Measurements from ENCODE around the gene DSG3.

Gene DSG3

GRCh38 chr18:31438402-31438801 lies 9.1 kb upstream of the DSG3 start:
- Histone ChIP-seq H3K4me1 (ENCODE audit: control insufficient read depth, insufficient read depth, low read length) (no peaks in the 10 kb centered on the region), H3K36me3 (ENCODE audit: control insufficient read depth, insufficient read depth, low read length) (no peaks in the 10 kb centered on the region), H3K9me3 (ENCODE audit: control insufficient read depth, low read length) (no peaks in the 10 kb centered on the region), H3K9ac (ENCODE audit: low read length) (no peak overlapping the region), H3K27me3 (ENCODE audit: control insufficient read depth, insufficient read depth, low read length) (no peaks in the 10 kb centered on the region), H3K4me3 (ENCODE audit: low read length) (no peak overlapping the region)

GRCh38 chr18:31439807-31440325 lies 7.7 kb upstream of the DSG3 start:
- no peaks in the 10 kb centered on the region for H3K4me1 ChIP-seq (ENCODE audit: control insufficient read depth, insufficient read depth, low read length)
- H3K36me3 ChIP-seq (ENCODE audit: control insufficient read depth, insufficient read depth, low read length) = no peaks in the 10 kb centered on the region
- peaks cover 3% of the 10 kb centered on the region for H3K27me3 ChIP-seq (ENCODE audit: control insufficient read depth, insufficient read depth, low read length)
- H3K9ac ChIP-seq (ENCODE audit: low read length) = no peak overlapping the region
- no peaks in the 10 kb centered on the region for H3K9me3 ChIP-seq (ENCODE audit: control insufficient read depth, low read length)
- H3K4me3 ChIP-seq (ENCODE audit: low read length) = no peak overlapping the region

- Histone ChIP-seq H3K4me1 (ENCODE audit: control insufficient read depth, insufficient read depth, low read length) (no peaks in the 10 kb centered on the region), H3K9me3 (ENCODE audit: control insufficient read depth, low read length) (no peaks in the 10 kb centered on the region), H3K27me3 (ENCODE audit: control insufficient read depth, insufficient read depth, low read length) (peaks cover 3% of the 10 kb centered on the region), H3K4me3 (ENCODE audit: low read length) (no peak overlapping the region), H3K36me3 (ENCODE audit: control insufficient read depth, insufficient read depth, low read length) (no peaks in the 10 kb centered on the region), H3K9ac (ENCODE audit: low read length) (no peak overlapping the region)
These were observed 6.8 kb upstream of the DSG3 start for GRCh38 chr18:31440787-31441186.

- peaks cover 3% of the 10 kb centered on the region for H3K27me3 ChIP-seq (ENCODE audit: control insufficient read depth, insufficient read depth, low read length)
- H3K4me1 ChIP-seq (ENCODE audit: control insufficient read depth, insufficient read depth, low read length) = no peaks in the 10 kb centered on the region
- no peaks in the 10 kb centered on the region for H3K36me3 ChIP-seq (ENCODE audit: control insufficient read depth, insufficient read depth, low read length)
- H3K9ac ChIP-seq (ENCODE audit: low read length) = no peak overlapping the region
- H3K9me3 ChIP-seq (ENCODE audit: control insufficient read depth, low read length) = no peaks in the 10 kb centered on the region
- no peak overlapping the region for H3K4me3 ChIP-seq (ENCODE audit: low read length)
These were observed 6.0 kb upstream of the DSG3 start for GRCh38 chr18:31441493-31441892.

- no peaks in the 10 kb centered on the region for H3K4me1 ChIP-seq (ENCODE audit: control insufficient read depth, insufficient read depth, low read length)
- peaks cover 3% of the 10 kb centered on the region for H3K27me3 ChIP-seq (ENCODE audit: control insufficient read depth, insufficient read depth, low read length)
- H3K4me3 ChIP-seq (ENCODE audit: low read length) = no peak overlapping the region
- H3K9me3 ChIP-seq (ENCODE audit: control insufficient read depth, low read length) = no peaks in the 10 kb centered on the region
- no peaks in the 10 kb centered on the region for H3K36me3 ChIP-seq (ENCODE audit: control insufficient read depth, insufficient read depth, low read length)
- no peak overlapping the region for H3K9ac ChIP-seq (ENCODE audit: low read length)
These were observed 3.4 kb upstream of the DSG3 start for GRCh38 chr18:31444142-31444541.

- Histone ChIP-seq H3K4me1 (ENCODE audit: control insufficient read depth, insufficient read depth, low read length) (no peaks in the 10 kb centered on the region), H3K36me3 (ENCODE audit: control insufficient read depth, insufficient read depth, low read length) (no peaks in the 10 kb centered on the region), H3K27me3 (ENCODE audit: control insufficient read depth, insufficient read depth, low read length) (peaks cover 3% of the 10 kb centered on the region), H3K4me3 (ENCODE audit: low read length) (no peak overlapping the region), H3K9me3 (ENCODE audit: control insufficient read depth, low read length) (no peaks in the 10 kb centered on the region), H3K9ac (ENCODE audit: low read length) (no peak overlapping the region)
These were observed 1.6 kb upstream of the DSG3 start for GRCh38 chr18:31445908-31446307.

GRCh38 chr18:31446854-31447253 lies 687 bp upstream of the DSG3 start:
- H3K27me3 ChIP-seq (ENCODE audit: control insufficient read depth, insufficient read depth, low read length) = peaks cover 3% of the 10 kb centered on the region
- no peaks in the 10 kb centered on the region for H3K9me3 ChIP-seq (ENCODE audit: control insufficient read depth, low read length)
- no peak overlapping the region for H3K4me3 ChIP-seq (ENCODE audit: low read length)
- no peaks in the 10 kb centered on the region for H3K4me1 ChIP-seq (ENCODE audit: control insufficient read depth, insufficient read depth, low read length)
- H3K9ac ChIP-seq (ENCODE audit: low read length) = no peak overlapping the region
- H3K36me3 ChIP-seq (ENCODE audit: control insufficient read depth, insufficient read depth, low read length) = no peaks in the 10 kb centered on the region

- Histone ChIP-seq H3K9me3 (ENCODE audit: control insufficient read depth, low read length) (no peaks in the 10 kb centered on the region), H3K27me3 (ENCODE audit: control insufficient read depth, insufficient read depth, low read length) (no peaks in the 10 kb centered on the region), H3K4me1 (ENCODE audit: control insufficient read depth, insufficient read depth, low read length) (no peaks in the 10 kb centered on the region), H3K9ac (ENCODE audit: low read length) (no peak overlapping the region), H3K4me3 (ENCODE audit: low read length) (no peak overlapping the region), H3K36me3 (ENCODE audit: control insufficient read depth, insufficient read depth, low read length) (no peaks in the 10 kb centered on the region)
These were observed 2.9 kb downstream of the DSG3 start for GRCh38 chr18:31450409-31450808.

- no peaks in the 10 kb centered on the region for H3K4me1 ChIP-seq (ENCODE audit: control insufficient read depth, insufficient read depth, low read length)
- no peaks in the 10 kb centered on the region for H3K36me3 ChIP-seq (ENCODE audit: control insufficient read depth, insufficient read depth, low read length)
- H3K27me3 ChIP-seq (ENCODE audit: control insufficient read depth, insufficient read depth, low read length) = no peaks in the 10 kb centered on the region
- no peaks in the 10 kb centered on the region for H3K9me3 ChIP-seq (ENCODE audit: control insufficient read depth, low read length)
- H3K9ac ChIP-seq (ENCODE audit: low read length) = no peak overlapping the region
- H3K4me3 ChIP-seq (ENCODE audit: low read length) = no peak overlapping the region
These were observed 4.1 kb downstream of the DSG3 start for GRCh38 chr18:31451625-31452024.

GRCh38 chr18:31454066-31454708 lies 6.6 kb downstream of the DSG3 start:
- H3K36me3 ChIP-seq (ENCODE audit: control insufficient read depth, insufficient read depth, low read length) = no peaks in the 10 kb centered on the region
- H3K9me3 ChIP-seq (ENCODE audit: control insufficient read depth, low read length) = no peaks in the 10 kb centered on the region
- no peak overlapping the region for H3K4me3 ChIP-seq (ENCODE audit: low read length)
- H3K9ac ChIP-seq (ENCODE audit: low read length) = no peak overlapping the region
- H3K27me3 ChIP-seq (ENCODE audit: control insufficient read depth, insufficient read depth, low read length) = no peaks in the 10 kb centered on the region
- no peaks in the 10 kb centered on the region for H3K4me1 ChIP-seq (ENCODE audit: control insufficient read depth, insufficient read depth, low read length)

- Histone ChIP-seq H3K4me3 (ENCODE audit: low read length) (no peak overlapping the region), H3K9me3 (ENCODE audit: control insufficient read depth, low read length) (no peaks in the 10 kb centered on the region), H3K36me3 (ENCODE audit: control insufficient read depth, insufficient read depth, low read length) (no peaks in the 10 kb centered on the region), H3K4me1 (ENCODE audit: control insufficient read depth, insufficient read depth, low read length) (no peaks in the 10 kb centered on the region), H3K27me3 (ENCODE audit: control insufficient read depth, insufficient read depth, low read length) (no peaks in the 10 kb centered on the region), H3K9ac (ENCODE audit: low read length) (no peak overlapping the region)
These were observed 22.1 kb downstream of the DSG3 start for GRCh38 chr18:31469629-31470028.

- Histone ChIP-seq H3K36me3 (ENCODE audit: control insufficient read depth, insufficient read depth, low read length) (no peaks in the 10 kb centered on the region), H3K4me1 (ENCODE audit: control insufficient read depth, insufficient read depth, low read length) (no peaks in the 10 kb centered on the region), H3K9ac (ENCODE audit: low read length) (no peak overlapping the region), H3K4me3 (ENCODE audit: low read length) (no peak overlapping the region), H3K9me3 (ENCODE audit: control insufficient read depth, low read length) (no peaks in the 10 kb centered on the region), H3K27me3 (ENCODE audit: control insufficient read depth, insufficient read depth, low read length) (no peaks in the 10 kb centered on the region)
These were observed 31.1 kb downstream of the DSG3 start for GRCh38 chr18:31478688-31479087.

- Histone ChIP-seq H3K4me1 (ENCODE audit: control insufficient read depth, insufficient read depth, low read length) (no peaks in the 10 kb centered on the region), H3K27me3 (ENCODE audit: control insufficient read depth, insufficient read depth, low read length) (no peaks in the 10 kb centered on the region), H3K36me3 (ENCODE audit: control insufficient read depth, insufficient read depth, low read length) (no peaks in the 10 kb centered on the region), H3K4me3 (ENCODE audit: low read length) (no peak overlapping the region), H3K9ac (ENCODE audit: low read length) (no peak overlapping the region), H3K9me3 (ENCODE audit: control insufficient read depth, low read length) (no peaks in the 10 kb centered on the region)
These were observed 34.5 kb downstream of the DSG3 start for GRCh38 chr18:31482051-31482450.

All from mucosa of stomach (tissue), 1 donor.